Central memory CD8-positive, alpha-beta T cell (primary cell): ENCODE measurements around the gene A1CF.

Experiments
- ATAC-seq: fragments of 150-1000 bp; cut with Tn5 transposase; replicated peaks from 2 replicates; pipeline ENCODE4 v1.10.0; 2022; ENCODE audit warnings: mild to moderate bottlenecking, moderate FRiP score, moderate number of reproducible peaks; ENCODE audit not compliant: poor library complexity, severe bottlenecking; ENCODE audit errors: extremely low read depth
- DNase-seq, 2 donors: peaks; one replicate each; pipeline ENCODE4 v3.0.0; 2021; ENCODE audit warnings: low spot score in 2 of 2
- H3K27ac Mint-ChIP-seq: one replicate; pipeline ENCODE4 v1.8.0; 2022; ENCODE audit warnings: low read depth, mild to moderate bottlenecking, moderate library complexity, mixed read lengths
- H3K27me3 Mint-ChIP-seq: one replicate; pipeline ENCODE4 v1.8.0; 2022; ENCODE audit warnings: mixed read lengths
- H3K36me3 Mint-ChIP-seq: one replicate; pipeline ENCODE4 v1.8.0; 2022; ENCODE audit warnings: mild to moderate bottlenecking, moderate library complexity, mixed read lengths; ENCODE audit not compliant: insufficient read depth
- H3K4me1 Mint-ChIP-seq: one replicate; pipeline ENCODE4 v1.8.0; 2022; ENCODE audit warnings: mixed read lengths
- H3K4me3 Mint-ChIP-seq: one replicate; pipeline ENCODE4 v1.8.0; 2022; ENCODE audit warnings: mild to moderate bottlenecking, moderate library complexity, mixed read lengths
- H3K9me3 Mint-ChIP-seq: one replicate; pipeline ENCODE4 v1.8.0; 2022; ENCODE audit warnings: mixed read lengths

The A1CF gene

GRCh38 chr10:50855015-50855414 is 30.4 kb downstream of the A1CF start:
- DNase-seq = no peak
- H3K4me3 Mint-ChIP-seq = no peak overlapping the region
- peaks cover 52% of the 10 kb centered on the region for H3K27me3 Mint-ChIP-seq
- H3K27ac Mint-ChIP-seq = no peak overlapping the region
- no peaks in the 10 kb centered on the region for H3K9me3 Mint-ChIP-seq
- no peak for ATAC-seq
- no peaks in the 10 kb centered on the region for H3K36me3 Mint-ChIP-seq
- no peaks in the 10 kb centered on the region for H3K4me1 Mint-ChIP-seq

- DNase-seq (no peak), ATAC-seq (no peak)
- Mint-ChIP-seq H3K4me1 (no peaks in the 10 kb centered on the region), H3K9me3 (no peaks in the 10 kb centered on the region), H3K27me3 (peaks cover 57% of the 10 kb centered on the region), H3K27ac (no peak overlapping the region), H3K36me3 (no peaks in the 10 kb centered on the region), H3K4me3 (no peak overlapping the region)
These were observed 31.9 kb downstream of the A1CF start for GRCh38 chr10:50853557-50853956.

GRCh38 chr10:50851884-50852671 is 33.3 kb downstream of the A1CF start:
- H3K27ac Mint-ChIP-seq = no peak overlapping the region
- DNase-seq (no peak), ATAC-seq (no peak)
- H3K27me3 Mint-ChIP-seq = peaks cover 58% of the 10 kb centered on the region
- no peaks in the 10 kb centered on the region for H3K9me3 Mint-ChIP-seq
- H3K4me3 Mint-ChIP-seq = no peak overlapping the region
- no peaks in the 10 kb centered on the region for H3K4me1 Mint-ChIP-seq
- no peaks in the 10 kb centered on the region for H3K36me3 Mint-ChIP-seq

GRCh38 chr10:50850578-50851230 is 34.7 kb downstream of the A1CF start:
- no peaks in the 10 kb centered on the region for H3K9me3 Mint-ChIP-seq
- no peaks in the 10 kb centered on the region for H3K36me3 Mint-ChIP-seq
- peaks cover 60% of the 10 kb centered on the region for H3K27me3 Mint-ChIP-seq
- ATAC-seq (no peak), DNase-seq (no peak)
- no peaks in the 10 kb centered on the region for H3K4me1 Mint-ChIP-seq
- H3K27ac Mint-ChIP-seq = no peak overlapping the region
- no peak overlapping the region for H3K4me3 Mint-ChIP-seq

GRCh38 chr10:50846753-50847152 is 38.7 kb downstream of the A1CF start:
- Mint-ChIP-seq H3K4me3 (no peak overlapping the region), H3K4me1 (no peaks in the 10 kb centered on the region), H3K27me3 (peaks cover 41% of the 10 kb centered on the region), H3K36me3 (no peaks in the 10 kb centered on the region), H3K27ac (no peak overlapping the region), H3K9me3 (no peaks in the 10 kb centered on the region)
- ATAC-seq (no peak), DNase-seq (no peak)

- H3K27ac Mint-ChIP-seq = no peak overlapping the region
- peaks cover 76% of the 10 kb centered on the region for H3K27me3 Mint-ChIP-seq
- no peaks in the 10 kb centered on the region for H3K9me3 Mint-ChIP-seq
- H3K36me3 Mint-ChIP-seq = no peaks in the 10 kb centered on the region
- no peak for ATAC-seq
- no peak for DNase-seq
- H3K4me3 Mint-ChIP-seq = no peak overlapping the region
- H3K4me1 Mint-ChIP-seq = no peaks in the 10 kb centered on the region
These were observed 48.3 kb downstream of the A1CF start for GRCh38 chr10:50837095-50837494.

- Mint-ChIP-seq H3K27ac (no peak overlapping the region), H3K4me1 (no peaks in the 10 kb centered on the region), H3K9me3 (no peaks in the 10 kb centered on the region), H3K4me3 (no peak overlapping the region), H3K27me3 (peaks cover 80% of the 10 kb centered on the region), H3K36me3 (no peaks in the 10 kb centered on the region)
- ATAC-seq (no peak), DNase-seq (no peak)
These were observed 53.2 kb downstream of the A1CF start for GRCh38 chr10:50832171-50832751.

- H3K27me3 Mint-ChIP-seq = peaks cover 93% of the 10 kb centered on the region
- H3K4me1 Mint-ChIP-seq = no peaks in the 10 kb centered on the region
- no peaks in the 10 kb centered on the region for H3K36me3 Mint-ChIP-seq
- ATAC-seq (no peak), DNase-seq (no peak)
- H3K27ac Mint-ChIP-seq = no peak overlapping the region
- H3K4me3 Mint-ChIP-seq = no peak overlapping the region
- H3K9me3 Mint-ChIP-seq = no peaks in the 10 kb centered on the region
These were observed 55.4 kb downstream of the A1CF start for GRCh38 chr10:50830066-50830465.

- Mint-ChIP-seq H3K27ac (no peak overlapping the region), H3K36me3 (no peaks in the 10 kb centered on the region), H3K4me3 (no peak overlapping the region), H3K9me3 (no peaks in the 10 kb centered on the region), H3K4me1 (no peaks in the 10 kb centered on the region), H3K27me3 (peaks cover 81% of the 10 kb centered on the region)
- DNase-seq (no peak), ATAC-seq (no peak)
These were observed 60.6 kb downstream of the A1CF start for GRCh38 chr10:50824782-50825181.

- Mint-ChIP-seq H3K27ac (no peak overlapping the region), H3K9me3 (no peaks in the 10 kb centered on the region), H3K36me3 (no peaks in the 10 kb centered on the region), H3K27me3 (peaks cover 81% of the 10 kb centered on the region), H3K4me3 (no peak overlapping the region), H3K4me1 (no peaks in the 10 kb centered on the region)
- DNase-seq (no peak), ATAC-seq (no peak)
These were observed 61.6 kb downstream of the A1CF start for GRCh38 chr10:50823789-50824188.

GRCh38 chr10:50809596-50809995 is 75.8 kb downstream of the A1CF start:
- ATAC-seq (no peak), DNase-seq (no peak)
- no peaks in the 10 kb centered on the region for H3K36me3 Mint-ChIP-seq
- no peak overlapping the region for H3K4me3 Mint-ChIP-seq
- H3K4me1 Mint-ChIP-seq = no peaks in the 10 kb centered on the region
- peaks cover 34% of the 10 kb centered on the region for H3K27me3 Mint-ChIP-seq
- H3K27ac Mint-ChIP-seq = no peak overlapping the region
- no peaks in the 10 kb centered on the region for H3K9me3 Mint-ChIP-seq

- no peak for DNase-seq
- no peak overlapping the region for H3K27ac Mint-ChIP-seq
- no peaks in the 10 kb centered on the region for H3K4me1 Mint-ChIP-seq
- no peak overlapping the region for H3K4me3 Mint-ChIP-seq
- H3K9me3 Mint-ChIP-seq = no peaks in the 10 kb centered on the region
- peaks cover 29% of the 10 kb centered on the region for H3K27me3 Mint-ChIP-seq
- no peak for ATAC-seq
- no peaks in the 10 kb centered on the region for H3K36me3 Mint-ChIP-seq
These were observed 77.3 kb downstream of the A1CF start for GRCh38 chr10:50807851-50808776.
